Epithelial cell of esophagus (primary cell): ENCODE results near the gene PSMD6.
A peak's percentile ranks its signal among the peaks of the same experiment; 100 is the strongest.

ENCODE experiments used
- DNase-seq: peaks from one replicate; pipeline ENCODE4 v3.0.0; 2010; ENCODE audit warnings: low read depth
- H3K4me3 ChIP-seq: 2 replicates; pipeline ENCODE4 v1.5.1; 2011; ENCODE audit warnings: mild to moderate bottlenecking, low read length, control low read depth
- CTCF ChIP-seq: IDR thresholded peaks from 2 replicates; pipeline ENCODE4 v1.5.1; 2011; ENCODE audit warnings: low read depth, mild to moderate bottlenecking, low read length, control low read depth, inconsistent platforms; ENCODE audit not compliant: insufficient read depth; ENCODE audit errors: missing control alignments

The PSMD6 gene

GRCh38 chr3:64023187-64023860 is at the start of gene PSMD6:
Gene PSMD6, minus strand, starts transcription at chr3:64023494. Its CDS starts 75 bp downstream, at chr3:64023419.
- TF ChIP-seq CTCF = peak; percentile 94
- H3K4me3 ChIP-seq = peak within 1 kb of the TSS; percentile 95
- peak; percentile 87 for DNase-seq

DNA sequence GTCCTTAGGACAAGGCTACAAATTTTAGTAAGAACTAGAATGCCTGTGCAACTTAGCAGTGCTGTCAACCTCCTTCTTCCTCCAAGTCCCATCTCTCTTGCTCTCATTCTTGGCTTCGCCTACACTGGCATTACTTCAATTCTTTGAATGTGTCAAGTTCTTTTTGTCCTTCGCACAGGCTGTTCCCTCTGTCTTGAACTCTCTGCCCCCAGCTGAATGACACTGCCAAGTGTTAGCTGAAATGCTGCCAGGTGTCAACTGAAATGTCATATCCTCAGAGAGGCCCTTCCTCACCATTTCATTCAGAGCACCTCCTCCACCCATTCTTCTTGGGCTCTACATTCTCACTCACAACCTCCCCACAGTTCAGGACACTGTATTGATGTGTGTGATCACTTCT is 48.8 kb upstream of the PSMD6 start:
- DNase-seq = no peak
- H3K4me3 ChIP-seq = no peak overlapping the region
- TF ChIP-seq CTCF = no peak

- no peak overlapping the region for H3K4me3 ChIP-seq
- no peak for DNase-seq
- no peak for TF ChIP-seq CTCF
Observed at GRCh38 chr3:64070704-64071103, 47.4 kb upstream of the PSMD6 start.

- no peak overlapping the region for H3K4me3 ChIP-seq
- no peak for TF ChIP-seq CTCF
- no peak for DNase-seq
Observed at GRCh38 chr3:64067506-64068346, 44.4 kb upstream of the PSMD6 start.

DNA sequence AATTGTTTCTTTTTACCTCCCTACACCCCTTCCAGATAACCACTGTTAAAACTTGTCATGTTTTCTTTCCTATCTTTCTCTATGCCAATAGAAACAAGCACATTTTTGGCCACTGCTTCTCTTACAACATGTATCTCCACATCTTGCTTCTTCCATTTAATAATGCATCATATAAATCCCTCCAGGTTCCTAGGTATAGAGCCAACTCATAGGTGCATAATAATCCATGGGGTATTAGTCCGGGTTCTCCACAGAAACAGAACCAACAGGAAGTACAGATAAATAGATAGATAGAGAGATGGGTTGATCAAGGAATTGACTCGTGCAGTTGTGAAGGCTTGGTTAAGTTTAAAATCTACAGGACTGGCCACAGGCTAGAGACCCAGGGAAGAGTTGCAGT is 41.5 kb upstream of the PSMD6 start:
- H3K4me3 ChIP-seq = no peak overlapping the region
- TF ChIP-seq CTCF = no peak
- no peak for DNase-seq

DNA sequence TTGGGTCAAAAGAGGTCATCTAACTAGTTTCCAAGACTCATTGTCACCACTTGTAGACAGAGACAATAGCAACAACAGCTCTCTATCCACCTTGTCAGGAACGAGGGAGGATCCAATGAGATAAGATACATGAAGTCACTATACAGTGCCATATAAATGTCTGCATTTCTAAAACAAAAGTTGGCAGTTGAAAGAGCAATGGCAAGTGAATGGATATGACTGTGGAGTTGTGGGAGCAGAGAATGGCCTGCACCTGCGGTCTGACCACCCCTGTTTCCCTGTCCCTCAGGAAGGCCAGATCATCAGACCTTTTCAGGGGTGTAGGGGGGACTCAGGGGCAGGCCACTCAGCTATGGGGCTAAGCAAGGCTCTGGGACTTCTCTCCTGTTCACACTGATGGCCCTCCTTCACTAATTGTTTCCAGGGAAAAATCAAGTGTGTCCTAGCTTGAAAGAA is 40.7 kb upstream of the PSMD6 start:
- TF ChIP-seq CTCF = no peak
- H3K4me3 ChIP-seq = no peak overlapping the region
- DNase-seq = no peak
